ENCODE data around the gene ACOD1. TPM values are rescaled to one million over a fixed set of nuclear protein-coding genes. Genes with fewer than 3 reads are reported as not detected.

Gene ACOD1
- total and polyA plus RNA-seq, 3 donors from 2014 or later, result 0.12 TPM; not detected in 2

DNA sequence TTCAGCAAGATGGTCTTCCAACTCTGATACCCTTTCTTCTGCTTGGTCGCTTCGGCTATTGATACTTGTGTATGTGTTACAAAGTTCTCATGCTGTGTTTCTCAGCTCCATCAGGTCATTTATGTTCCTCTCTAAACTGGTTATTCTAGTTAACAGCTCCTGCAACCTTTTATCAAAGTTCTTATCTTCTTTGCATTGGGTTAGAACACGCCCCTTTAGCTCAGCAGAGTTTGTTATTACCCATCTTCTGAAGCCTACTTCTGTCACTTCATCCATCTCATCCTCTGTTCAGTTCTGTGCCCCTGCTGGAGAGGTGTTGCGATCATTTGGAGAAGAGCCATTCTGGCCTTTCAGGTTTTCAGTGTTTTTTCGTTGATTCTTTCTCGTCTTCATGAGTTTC, 18.7 kb downstream of the ACOD1 start:
- Histone ChIP-seq H3K27ac (no peak overlapping the region), H3K4me3 (no peak overlapping the region), H3K4me1 (peaks cover 20% of the 10 kb centered on the region), H3K27me3 (no peaks in the 10 kb centered on the region), H3K9me3 (no peaks in the 10 kb centered on the region), H3K36me3 (ENCODE audit: low read depth, missing control alignments) (no peaks in the 10 kb centered on the region)
- intact Hi-C loops (cut with DNase I; ENCODE audit: low total_unique reads), result no loop called here
- WGBS, 2 donors, result 79 to 87% methylated on average over 6 of the region's 6 CpGs
- DNase-seq, result no peak
- TF ChIP-seq, protein P1, sequence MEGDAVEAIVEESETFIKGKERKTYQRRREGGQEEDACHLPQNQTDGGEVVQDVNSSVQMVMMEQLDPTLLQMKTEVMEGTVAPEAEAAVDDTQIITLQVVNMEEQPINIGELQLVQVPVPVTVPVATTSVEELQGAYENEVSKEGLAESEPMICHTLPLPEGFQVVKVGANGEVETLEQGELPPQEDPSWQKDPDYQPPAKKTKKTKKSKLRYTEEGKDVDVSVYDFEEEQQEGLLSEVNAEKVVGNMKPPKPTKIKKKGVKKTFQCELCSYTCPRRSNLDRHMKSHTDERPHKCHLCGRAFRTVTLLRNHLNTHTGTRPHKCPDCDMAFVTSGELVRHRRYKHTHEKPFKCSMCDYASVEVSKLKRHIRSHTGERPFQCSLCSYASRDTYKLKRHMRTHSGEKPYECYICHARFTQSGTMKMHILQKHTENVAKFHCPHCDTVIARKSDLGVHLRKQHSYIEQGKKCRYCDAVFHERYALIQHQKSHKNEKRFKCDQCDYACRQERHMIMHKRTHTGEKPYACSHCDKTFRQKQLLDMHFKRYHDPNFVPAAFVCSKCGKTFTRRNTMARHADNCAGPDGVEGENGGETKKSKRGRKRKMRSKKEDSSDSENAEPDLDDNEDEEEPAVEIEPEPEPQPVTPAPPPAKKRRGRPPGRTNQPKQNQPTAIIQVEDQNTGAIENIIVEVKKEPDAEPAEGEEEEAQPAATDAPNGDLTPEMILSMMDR (IDR thresholded peaks at IDR 0.05), result no peak
- TF ChIP-seq POLR2A (IDR thresholded peaks at IDR 0.05), result no peak

DNA sequence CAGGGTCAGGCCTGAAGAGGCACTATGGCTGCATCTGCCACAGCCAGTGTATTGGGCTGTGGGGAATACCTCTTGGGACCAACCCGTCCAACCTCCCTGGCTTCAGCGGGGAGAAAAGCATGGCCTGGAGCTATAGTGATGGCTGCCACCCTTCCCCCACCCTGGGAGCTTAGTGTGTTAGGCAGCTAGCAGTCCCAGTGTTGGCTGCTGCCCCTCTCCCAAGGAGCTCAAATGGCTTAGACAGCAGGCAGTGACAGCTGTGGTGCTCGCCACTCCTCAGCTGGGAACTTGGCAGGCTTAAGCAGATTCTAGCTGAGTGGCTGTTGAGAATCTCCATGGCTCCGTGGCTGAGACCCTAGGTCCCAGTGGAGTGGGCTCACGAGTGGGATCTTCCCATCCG, 19.7 kb downstream of the ACOD1 start:
- Histone ChIP-seq H3K4me1 (peaks cover 20% of the 10 kb centered on the region), H3K27ac (no peak overlapping the region), H3K4me3 (no peak overlapping the region), H3K9me3 (no peaks in the 10 kb centered on the region), H3K36me3 (ENCODE audit: low read depth, missing control alignments) (no peaks in the 10 kb centered on the region), H3K27me3 (no peaks in the 10 kb centered on the region)
- DNase-seq, result no peak
- TF ChIP-seq, protein P1 (IDR thresholded peaks at IDR 0.05), result no peak
- TF ChIP-seq POLR2A (IDR thresholded peaks at IDR 0.05), result no peak
- WGBS, 2 donors, result 88 to 89% methylated on average over 6 of the region's 6 CpGs
- intact Hi-C loops (cut with DNase I; ENCODE audit: low total_unique reads), result no loop called here

DNA sequence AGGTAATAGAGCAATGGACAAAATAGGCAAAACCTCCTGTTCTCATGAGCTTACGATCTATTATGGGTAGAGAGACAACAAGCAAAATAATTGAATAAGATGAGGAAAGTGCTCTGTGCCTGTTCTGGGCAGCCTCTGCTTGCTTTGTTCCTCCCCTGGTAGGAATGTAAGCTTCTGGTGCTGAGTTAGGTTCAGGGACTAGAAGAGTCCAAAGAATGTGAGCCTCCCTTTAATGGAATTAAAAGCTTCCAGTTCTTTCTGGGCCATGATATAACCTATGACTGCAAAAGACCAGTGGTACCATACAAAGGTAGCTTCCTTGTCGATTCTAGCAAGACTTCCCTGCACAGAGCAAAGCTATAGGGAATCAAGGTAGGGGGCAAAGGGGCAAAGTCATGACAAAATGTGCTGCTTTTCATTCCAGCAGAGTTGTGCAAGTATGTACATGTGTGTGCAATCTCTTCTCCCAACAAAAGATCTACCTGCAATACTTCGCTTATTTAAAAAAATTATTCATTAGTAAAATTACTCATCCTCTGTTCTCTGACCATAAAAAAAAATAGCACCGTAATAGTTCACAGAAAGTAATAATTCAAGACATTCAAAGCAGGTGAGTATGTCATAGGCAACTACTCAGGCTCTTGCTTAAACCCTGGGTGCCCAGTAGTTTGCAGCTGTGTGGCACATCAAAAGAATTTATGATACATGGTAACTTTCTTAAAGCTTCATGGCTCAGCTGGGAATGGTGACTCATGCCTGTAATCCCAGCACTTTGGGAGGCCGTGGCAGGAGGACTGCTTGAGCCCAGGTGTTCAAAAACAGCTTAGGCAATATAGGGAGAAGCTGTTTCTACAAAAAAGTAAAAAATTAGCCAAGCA, 21.4 kb downstream of the ACOD1 start:
- H3K36me3 ChIP-seq (ENCODE audit: low read depth, missing control alignments), result no peaks in the 10 kb centered on the region
- no peak overlapping the region for H3K27ac ChIP-seq
- intact Hi-C loops (cut with DNase I; ENCODE audit: low total_unique reads), result no loop called here
- no peaks in the 10 kb centered on the region for H3K27me3 ChIP-seq
- no peak overlapping the region for H3K4me3 ChIP-seq
- H3K9me3 ChIP-seq, result no peaks in the 10 kb centered on the region
- H3K4me1 ChIP-seq, result peaks cover 20% of the 10 kb centered on the region
- TF ChIP-seq POLR2A (IDR thresholded peaks at IDR 0.05), result no peak
- TF ChIP-seq, protein P1 (IDR thresholded peaks at IDR 0.05), result no peak
- WGBS, 2 donors, result 88 to 92% methylated on average over 5 of the region's 5 CpGs
- DNase-seq, result no peak

DNA sequence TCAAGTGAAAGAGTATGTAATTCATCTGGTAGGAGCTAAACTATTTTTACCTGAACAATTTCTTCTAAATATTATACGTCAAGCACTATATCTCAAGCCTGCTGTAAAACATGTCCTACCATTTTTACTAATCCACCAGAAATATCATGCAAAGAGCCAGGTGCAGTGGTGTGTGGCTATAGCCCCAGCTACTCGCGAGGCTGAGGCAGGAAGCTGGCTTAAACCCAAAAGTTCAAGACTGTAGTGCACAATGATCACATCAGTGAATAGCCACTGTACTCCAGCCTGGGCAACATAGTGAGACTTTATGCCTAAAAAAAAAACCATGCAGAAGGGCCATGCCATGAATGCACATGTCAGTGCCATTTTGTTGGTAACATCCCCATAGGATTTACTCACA, 22.9 kb downstream of the ACOD1 start:
- intact Hi-C loops (cut with DNase I; ENCODE audit: low total_unique reads), result no loop called here
- no peak for DNase-seq
- no peak overlapping the region for H3K27ac ChIP-seq

More for the DNA sequence above, 22.9 kb downstream of the ACOD1 start:
- TF ChIP-seq, protein P1 (IDR thresholded peaks at IDR 0.05), result no peak
- TF ChIP-seq POLR2A (IDR thresholded peaks at IDR 0.05), result no peak
- no peaks in the 10 kb centered on the region for H3K27me3 ChIP-seq
- no peak overlapping the region for H3K4me3 ChIP-seq
- H3K9me3 ChIP-seq, result no peaks in the 10 kb centered on the region
- no peaks in the 10 kb centered on the region for H3K36me3 ChIP-seq (ENCODE audit: low read depth, missing control alignments)
- peaks cover 8% of the 10 kb centered on the region for H3K4me1 ChIP-seq
- WGBS, 2 donors, result 85 to 89% methylated on average over 3 of the region's 3 CpGs
